Peyer's patch (tissue), 4 donors: ENCODE measurements around the gene DNAJC12.

Experiments used
- POLR2A ChIP-seq, 2 donors: fragments of 450-650 bp; IDR thresholded peaks; one replicate each; pipeline ENCODE4 v1.5.1; 2017; ENCODE audit warnings: antibody characterized with exemption in 2 of 2, mild to moderate bottlenecking in 2 of 2, moderate library complexity in 2 of 2
- TF ChIP-seq, protein P1 (sequence below), 6 experiments: fragments of 450-650 bp in 4 of 6; fragments of 200-600 bp in 2 of 6; sonication (generic) in 1 of 6; IDR thresholded peaks; one replicate each; pipeline ENCODE4 v1.5.1; 2017 to 2019; ENCODE audit warnings: antibody characterized with exemption in 6 of 6, mild to moderate bottlenecking in 3 of 6, moderate library complexity in 1 of 6

DNA sequence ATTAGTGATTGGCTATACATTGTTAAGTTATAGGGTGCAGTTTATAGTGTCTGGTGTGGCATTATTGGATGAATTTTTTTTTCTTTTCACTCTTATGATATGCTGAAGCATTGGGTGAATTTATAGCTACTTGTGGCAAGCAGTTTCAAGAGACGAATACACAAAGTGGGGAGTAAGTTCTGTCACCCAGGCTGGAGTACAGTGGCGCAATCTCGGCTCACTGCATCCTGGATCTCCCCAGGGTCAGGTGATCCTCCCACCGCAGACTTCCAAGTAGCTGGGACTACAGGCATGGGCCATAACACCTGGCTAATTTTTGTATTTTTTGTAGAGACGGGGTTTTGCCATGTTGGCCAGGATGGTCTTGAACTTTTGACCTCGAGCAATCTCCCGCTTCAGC lies 40.1 kb upstream of the DNAJC12 start:
- TF ChIP-seq, protein P1, sequence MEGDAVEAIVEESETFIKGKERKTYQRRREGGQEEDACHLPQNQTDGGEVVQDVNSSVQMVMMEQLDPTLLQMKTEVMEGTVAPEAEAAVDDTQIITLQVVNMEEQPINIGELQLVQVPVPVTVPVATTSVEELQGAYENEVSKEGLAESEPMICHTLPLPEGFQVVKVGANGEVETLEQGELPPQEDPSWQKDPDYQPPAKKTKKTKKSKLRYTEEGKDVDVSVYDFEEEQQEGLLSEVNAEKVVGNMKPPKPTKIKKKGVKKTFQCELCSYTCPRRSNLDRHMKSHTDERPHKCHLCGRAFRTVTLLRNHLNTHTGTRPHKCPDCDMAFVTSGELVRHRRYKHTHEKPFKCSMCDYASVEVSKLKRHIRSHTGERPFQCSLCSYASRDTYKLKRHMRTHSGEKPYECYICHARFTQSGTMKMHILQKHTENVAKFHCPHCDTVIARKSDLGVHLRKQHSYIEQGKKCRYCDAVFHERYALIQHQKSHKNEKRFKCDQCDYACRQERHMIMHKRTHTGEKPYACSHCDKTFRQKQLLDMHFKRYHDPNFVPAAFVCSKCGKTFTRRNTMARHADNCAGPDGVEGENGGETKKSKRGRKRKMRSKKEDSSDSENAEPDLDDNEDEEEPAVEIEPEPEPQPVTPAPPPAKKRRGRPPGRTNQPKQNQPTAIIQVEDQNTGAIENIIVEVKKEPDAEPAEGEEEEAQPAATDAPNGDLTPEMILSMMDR (IDR thresholded peaks at IDR 0.05): no peak
- TF ChIP-seq POLR2A (IDR thresholded peaks at IDR 0.05): no peak
